Fibroblast of lung (primary cell): Measurements from ENCODE around the gene MAP3K3. TPM values are rescaled to one million over a fixed set of nuclear protein-coding genes. Genes with fewer than 3 reads are reported as not detected.

Source experiments
- DNase-seq, 2 donors: peaks; one replicate each; pipeline versions ENCODE4 v3.0.0 to v3.0.0-alpha.2; 2010; ENCODE audit warnings: low read depth in 2 of 2
- H2AFZ ChIP-seq: 2 replicates; pipeline ENCODE4 v1.5.1; 2012; ENCODE audit warnings: low read length, control low read depth, inconsistent platforms
- H3K27ac ChIP-seq: 2 replicates; pipeline ENCODE4 v1.5.1; 2011; ENCODE audit warnings: low read length, control low read depth; ENCODE audit not compliant: insufficient read depth
- H3K27me3 ChIP-seq: 2 replicates; pipeline ENCODE4 v1.5.1; 2011; ENCODE audit warnings: mild to moderate bottlenecking, low read length; ENCODE audit not compliant: control insufficient read depth, insufficient read depth
- H3K36me3 ChIP-seq: 2 replicates; pipeline ENCODE4 v1.5.1; 2011; ENCODE audit warnings: low read length; ENCODE audit not compliant: control insufficient read depth, insufficient read depth
- H3K4me1 ChIP-seq: 2 replicates; pipeline ENCODE4 v1.5.1; 2011; ENCODE audit warnings: low read length; ENCODE audit not compliant: control insufficient read depth, insufficient read depth; ENCODE audit errors: extremely low read depth
- H3K4me2 ChIP-seq: 2 replicates; pipeline ENCODE4 v1.5.1; 2011; ENCODE audit warnings: low read length, control low read depth; ENCODE audit not compliant: insufficient read depth; ENCODE audit errors: extremely low read depth
- H3K4me3 ChIP-seq, 4 experiments: fragments of 200-600 bp in 1 of 4; sonication (generic) in 1 of 4; replicated peaks in 1 of 4; 2 replicates each; pipeline ENCODE4 v1.5.1; 2011 to 2016; ENCODE audit warnings: low read length in 4 of 4, low read depth in 3 of 4, mild to moderate bottlenecking in 3 of 4, control low read depth in 2 of 4, inconsistent platforms in 1 of 4, mixed read lengths in 1 of 4; ENCODE audit not compliant: insufficient read depth in 1 of 4; ENCODE audit errors: control extremely low read depth in 1 of 4
- H3K79me2 ChIP-seq: 2 replicates; pipeline ENCODE4 v1.5.1; 2012; ENCODE audit warnings: mild to moderate bottlenecking, low read length, inconsistent platforms; ENCODE audit not compliant: control insufficient read depth, insufficient read depth
- H3K9ac ChIP-seq: 2 replicates; pipeline ENCODE4 v1.5.1; 2011; ENCODE audit warnings: mild to moderate bottlenecking, low read length, control low read depth; ENCODE audit not compliant: insufficient read depth
- H3K9me3 ChIP-seq: 2 replicates; pipeline ENCODE4 v1.5.1; 2012; ENCODE audit warnings: low read depth, low read length; ENCODE audit not compliant: control insufficient read depth, insufficient read depth
- H4K20me1 ChIP-seq: 2 replicates; pipeline ENCODE4 v1.5.1; 2011; ENCODE audit warnings: low read length; ENCODE audit not compliant: control insufficient read depth, insufficient read depth; ENCODE audit errors: extremely low read depth
- EZH2 ChIP-seq: IDR thresholded peaks from 2 replicates; pipeline ENCODE4 v1.5.1; 2012; ENCODE audit warnings: low read length, control low read depth, mild to moderate bottlenecking; ENCODE audit errors: missing control alignments
- polyA plus RNA-seq, 2 donors: library from polyadenylated mRNA; depleted of rRNA in 1 of 2; stranded (reverse) in 1 of 2; unstranded in 1 of 2; fragments of >200 nt; gene quantifications; 2 replicates each; pipeline ENCODE4 v1.2.1, GENCODE V29; 2011 to 2012; ENCODE audit warnings: missing spikeins in 1 of 2
- total RNA-seq: library from RNA; depleted of rRNA; stranded (reverse); fragments of >200 nt; gene quantifications from 2 replicates; pipeline ENCODE4 v1.2.1, GENCODE V29; 2014
- TF ChIP-seq, protein P1 (sequence below), 2 donors: IDR thresholded peaks in 1 of 2; conservative IDR thresholded peaks in 1 of 2; 1 replicate in 1 of 2; 2 replicates in 1 of 2; pipeline ENCODE4 v1.5.1; 2011 to 2012; ENCODE audit warnings: low read length in 2 of 2, control low read depth in 1 of 2, inconsistent platforms in 1 of 2, low read depth in 1 of 2, mild to moderate bottlenecking in 1 of 2

MAP3K3 gene
- total and polyA plus RNA-seq, 2 donors (not counting 1 experiment from before 2014, with no cell fraction given): 13.8 to 32.0 TPM

DNA sequence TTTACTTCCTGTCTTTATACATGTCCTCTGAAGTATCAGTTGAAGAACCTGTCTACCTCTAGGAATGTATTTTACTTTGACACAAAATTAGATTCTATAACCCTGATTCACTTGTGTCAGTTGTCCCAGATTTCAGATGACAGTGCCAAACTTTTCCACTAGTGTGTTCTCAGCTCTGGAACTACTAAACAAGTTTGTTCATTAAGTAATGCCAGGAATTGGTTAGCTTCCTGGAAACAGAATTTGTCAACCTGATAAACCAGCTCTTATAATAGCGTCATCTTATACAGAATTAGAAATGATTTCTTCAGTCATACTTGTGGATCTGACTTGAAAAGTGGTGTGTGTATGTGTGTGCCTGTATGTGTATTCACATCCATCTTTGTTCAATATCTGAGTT, 7.4 kb downstream of the MAP3K3 start:
- Histone ChIP-seq H2AFZ (no peak overlapping the region), H3K79me2 (peaks cover 23% of the 10 kb centered on the region)

DNA sequence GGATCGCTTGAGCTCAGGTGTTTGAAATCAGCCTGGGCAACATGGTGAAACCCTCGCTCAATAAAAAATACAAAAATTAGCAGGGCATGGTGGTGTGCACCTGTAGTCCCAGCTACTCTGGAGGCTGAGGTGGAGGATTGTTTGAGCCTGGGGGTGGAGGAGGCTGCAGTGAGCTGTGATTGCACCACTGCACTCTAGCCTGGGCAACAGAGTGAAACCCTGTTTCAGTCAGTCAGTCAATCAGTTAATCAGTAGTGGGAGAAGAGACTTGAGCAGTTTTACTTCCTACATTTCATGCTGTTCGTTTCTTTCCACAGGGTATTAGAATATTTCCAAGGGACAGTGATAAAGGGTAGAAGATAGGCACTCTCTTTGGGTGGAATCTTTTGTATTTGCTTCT, 8.8 kb downstream of the MAP3K3 start:
- H3K4me2 ChIP-seq: no peak overlapping the region
- no peaks in the 10 kb centered on the region for H3K4me1 ChIP-seq
- no peak for DNase-seq
- no peak overlapping the region for H3K4me3 ChIP-seq
- TF ChIP-seq, protein P1, sequence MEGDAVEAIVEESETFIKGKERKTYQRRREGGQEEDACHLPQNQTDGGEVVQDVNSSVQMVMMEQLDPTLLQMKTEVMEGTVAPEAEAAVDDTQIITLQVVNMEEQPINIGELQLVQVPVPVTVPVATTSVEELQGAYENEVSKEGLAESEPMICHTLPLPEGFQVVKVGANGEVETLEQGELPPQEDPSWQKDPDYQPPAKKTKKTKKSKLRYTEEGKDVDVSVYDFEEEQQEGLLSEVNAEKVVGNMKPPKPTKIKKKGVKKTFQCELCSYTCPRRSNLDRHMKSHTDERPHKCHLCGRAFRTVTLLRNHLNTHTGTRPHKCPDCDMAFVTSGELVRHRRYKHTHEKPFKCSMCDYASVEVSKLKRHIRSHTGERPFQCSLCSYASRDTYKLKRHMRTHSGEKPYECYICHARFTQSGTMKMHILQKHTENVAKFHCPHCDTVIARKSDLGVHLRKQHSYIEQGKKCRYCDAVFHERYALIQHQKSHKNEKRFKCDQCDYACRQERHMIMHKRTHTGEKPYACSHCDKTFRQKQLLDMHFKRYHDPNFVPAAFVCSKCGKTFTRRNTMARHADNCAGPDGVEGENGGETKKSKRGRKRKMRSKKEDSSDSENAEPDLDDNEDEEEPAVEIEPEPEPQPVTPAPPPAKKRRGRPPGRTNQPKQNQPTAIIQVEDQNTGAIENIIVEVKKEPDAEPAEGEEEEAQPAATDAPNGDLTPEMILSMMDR (conservative IDR thresholded peaks at IDR 0.05 in 1 of 2, IDR thresholded peaks at IDR 0.05 in 1 of 2; ENCODE audit: low read depth in 1 of 2, low read length in 2 of 2): no peak
- TF ChIP-seq EZH2: no peak
- H2AFZ ChIP-seq: no peak overlapping the region
- H3K27me3 ChIP-seq: no peaks in the 10 kb centered on the region
- no peaks in the 10 kb centered on the region for H3K9me3 ChIP-seq
- no peak overlapping the region for H3K9ac ChIP-seq
- H3K79me2 ChIP-seq: peaks cover 11% of the 10 kb centered on the region
- H3K36me3 ChIP-seq: no peaks in the 10 kb centered on the region
- H4K20me1 ChIP-seq: no peaks in the 10 kb centered on the region
- H3K27ac ChIP-seq: no peak overlapping the region

More for the DNA sequence above, 7.4 kb downstream of the MAP3K3 start:
- DNase-seq: no peak
- Histone ChIP-seq H3K4me2 (no peak overlapping the region), H3K4me3 (no peak overlapping the region), H3K27me3 (no peaks in the 10 kb centered on the region), H3K9ac (no peak overlapping the region), H3K36me3 (no peaks in the 10 kb centered on the region), H3K4me1 (no peaks in the 10 kb centered on the region), H3K9me3 (no peaks in the 10 kb centered on the region), H4K20me1 (no peaks in the 10 kb centered on the region), H3K27ac (no peak overlapping the region)
- TF ChIP-seq, protein P1 (conservative IDR thresholded peaks at IDR 0.05 in 1 of 2, IDR thresholded peaks at IDR 0.05 in 1 of 2; ENCODE audit: low read depth in 1 of 2, low read length in 2 of 2): no peak
- no peak for TF ChIP-seq EZH2

DNA sequence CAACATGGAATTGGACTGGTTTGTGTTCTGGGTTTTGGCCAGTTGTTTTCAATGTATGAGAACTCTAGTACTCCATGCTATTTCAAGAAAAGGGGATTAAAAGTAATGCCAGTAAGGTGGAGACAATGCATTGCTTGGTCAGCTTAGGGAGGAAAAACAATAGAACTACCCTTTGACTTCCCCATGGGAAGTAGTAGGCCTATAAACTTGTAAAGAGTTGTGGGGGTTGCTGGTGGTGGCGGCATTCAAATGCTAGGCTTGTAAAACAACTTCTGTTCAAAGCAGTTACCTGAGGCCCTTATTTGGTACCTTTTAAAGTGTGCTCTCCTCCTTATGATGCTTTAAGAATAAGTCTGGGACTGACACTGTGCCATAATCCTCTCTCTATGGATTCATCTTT, 9.4 kb downstream of the MAP3K3 start:
- Histone ChIP-seq H3K27ac (no peak overlapping the region), H3K27me3 (no peaks in the 10 kb centered on the region), H3K9ac (no peak overlapping the region), H4K20me1 (no peaks in the 10 kb centered on the region), H3K4me2 (no peak overlapping the region), H3K4me1 (no peaks in the 10 kb centered on the region), H3K36me3 (peaks cover 3% of the 10 kb centered on the region), H2AFZ (no peak overlapping the region), H3K9me3 (no peaks in the 10 kb centered on the region), H3K79me2 (peaks cover 6% of the 10 kb centered on the region), H3K4me3 (no peak overlapping the region)
- no peak for TF ChIP-seq EZH2
- TF ChIP-seq, protein P1 (conservative IDR thresholded peaks at IDR 0.05 in 1 of 2, IDR thresholded peaks at IDR 0.05 in 1 of 2; ENCODE audit: low read depth in 1 of 2, low read length in 2 of 2): no peak
- no peak for DNase-seq
